Liver (tissue), 9 donors: ENCODE data around the gene MEF2D. TPM values are rescaled to one million over a fixed set of nuclear protein-coding genes. Genes with fewer than 3 reads are reported as not detected.

Source experiments
- DNase-seq: peaks from one replicate; pipeline ENCODE4 v3.0.0-alpha.2; 2017; ENCODE audit warnings: low spot score
- H3K27ac ChIP-seq, 2 donors: one replicate each; pipeline ENCODE4 v1.7.0; 2013; ENCODE audit warnings: inconsistent platforms in 2 of 2, low read length in 2 of 2, control low read depth in 1 of 2, low read depth in 1 of 2, mild to moderate bottlenecking in 1 of 2
- H3K27me3 ChIP-seq, 4 donors: one replicate each; pipeline versions ENCODE4 v1.6.1 to v1.7.0; 2013; ENCODE audit warnings: low read length in 3 of 4, inconsistent platforms in 1 of 4, mild to moderate bottlenecking in 1 of 4, moderate library complexity in 1 of 4; ENCODE audit not compliant: control insufficient read depth in 4 of 4, insufficient read depth in 4 of 4
- H3K36me3 ChIP-seq, 4 donors: one replicate each; pipeline versions ENCODE4 v1.6.1 to v1.7.0; 2013; ENCODE audit warnings: low read length in 3 of 4, mild to moderate bottlenecking in 3 of 4, low read depth in 1 of 4, moderate library complexity in 1 of 4; ENCODE audit not compliant: control insufficient read depth in 4 of 4, insufficient read depth in 3 of 4
- H3K4me1 ChIP-seq, 4 donors: one replicate each; pipeline versions ENCODE4 v1.6.1 to v1.7.0; 2013; ENCODE audit warnings: low read length in 3 of 4, mild to moderate bottlenecking in 3 of 4, moderate library complexity in 1 of 4; ENCODE audit not compliant: control insufficient read depth in 4 of 4, insufficient read depth in 4 of 4
- H3K4me3 ChIP-seq, 3 donors: one replicate each; pipeline versions ENCODE4 v1.6.1 to v1.7.0; 2013; ENCODE audit warnings: low read length in 3 of 3, control low read depth in 1 of 3, low read depth in 1 of 3, mild to moderate bottlenecking in 1 of 3
- H3K9ac ChIP-seq, 2 donors: one replicate each; pipeline ENCODE4 v1.7.0; 2013; ENCODE audit warnings: low read length in 2 of 2, mild to moderate bottlenecking in 2 of 2, moderate library complexity in 2 of 2, control low read depth in 1 of 2, low read depth in 1 of 2
- H3K9me3 ChIP-seq, 4 donors: one replicate each; pipeline versions ENCODE4 v1.6.1 to v1.7.0; 2013; ENCODE audit warnings: low read length in 3 of 4; ENCODE audit not compliant: control insufficient read depth in 4 of 4
- ATF3 ChIP-seq: IDR thresholded peaks from 2 replicates; pipeline ENCODE4 v1.6.1; 2016; ENCODE audit warnings: antibody characterized with exemption
- CTCF ChIP-seq: fragments of 150-350 bp; IDR thresholded peaks from 2 replicates; pipeline ENCODE4 v1.5.1; 2017; ENCODE audit warnings: improper control_type of control experiment, low read depth, low read length; ENCODE audit not compliant: missing input control
- EGR1 ChIP-seq, 2 donors: IDR thresholded peaks; 2 replicates each; pipeline ENCODE4 v1.6.1; 2016 to 2018; ENCODE audit warnings: antibody characterized with exemption in 2 of 2, low read depth in 2 of 2
- FOXA1 ChIP-seq: IDR thresholded peaks from 2 replicates; pipeline ENCODE4 v1.6.1; 2016; ENCODE audit warnings: antibody characterized with exemption
- FOXA2 ChIP-seq: IDR thresholded peaks from 2 replicates; pipeline ENCODE4 v1.6.1; 2016; ENCODE audit warnings: antibody characterized with exemption
- GABPA ChIP-seq, 2 donors: IDR thresholded peaks in 1 of 2; conservative IDR thresholded peaks in 1 of 2; 2 replicates each; pipeline ENCODE4 v1.6.1; 2016; ENCODE audit warnings: antibody characterized with exemption in 2 of 2, mild to moderate bottlenecking in 1 of 2, moderate library complexity in 1 of 2
- HNF4A ChIP-seq, 2 donors: conservative IDR thresholded peaks; 2 replicates each; pipeline ENCODE4 v1.6.1; 2016; ENCODE audit warnings: antibody characterized with exemption in 2 of 2, mild to moderate bottlenecking in 2 of 2
- HNF4G ChIP-seq: IDR thresholded peaks from 2 replicates; pipeline ENCODE4 v1.6.1; 2016; ENCODE audit warnings: antibody characterized with exemption
- JUND ChIP-seq, 2 donors: IDR thresholded peaks; 2 replicates each; pipeline ENCODE4 v1.6.1; 2016; ENCODE audit warnings: antibody characterized with exemption in 2 of 2
- MAX ChIP-seq: IDR thresholded peaks from 2 replicates; pipeline ENCODE4 v1.6.1; 2016; ENCODE audit warnings: antibody characterized with exemption
- NR2F2 ChIP-seq: IDR thresholded peaks from 2 replicates; pipeline ENCODE4 v1.6.1; 2016; ENCODE audit warnings: antibody characterized with exemption
- RAD21 ChIP-seq, 2 donors: IDR thresholded peaks; 2 replicates each; pipeline ENCODE4 v1.6.1; 2016; ENCODE audit warnings: antibody characterized with exemption in 2 of 2, mild to moderate bottlenecking in 2 of 2
- REST ChIP-seq: IDR thresholded peaks from 2 replicates; pipeline ENCODE4 v1.6.1; 2016; ENCODE audit warnings: antibody characterized with exemption, mild to moderate bottlenecking
- RXRA ChIP-seq, 2 donors: IDR thresholded peaks; 2 replicates each; pipeline ENCODE4 v1.6.1; 2017 to 2018; ENCODE audit warnings: antibody characterized with exemption in 2 of 2, mild to moderate bottlenecking in 1 of 2
- SP1 ChIP-seq: IDR thresholded peaks from 2 replicates; pipeline ENCODE4 v1.6.1; 2018; ENCODE audit warnings: antibody characterized with exemption, mild to moderate bottlenecking
- TAF1 ChIP-seq: conservative IDR thresholded peaks from 2 replicates; pipeline ENCODE4 v1.6.1; 2016; ENCODE audit warnings: antibody characterized with exemption, mild to moderate bottlenecking
- YY1 ChIP-seq: IDR thresholded peaks from 2 replicates; pipeline ENCODE4 v1.6.1; 2016; ENCODE audit warnings: antibody characterized with exemption, mild to moderate bottlenecking
- ZBTB33 ChIP-seq: IDR thresholded peaks from 2 replicates; pipeline ENCODE4 v1.6.1; 2016; ENCODE audit warnings: antibody characterized with exemption
- WGBS: extraction: QIAGEN DNeasy Blood & Tissue Kit; methylation state at CpG from one replicate; pipeline ENCODE4 v1.1.7; 2013; 5-methylcytosine and 5-hydroxymethylcytosine counted together
- polyA plus RNA-seq, 2 donors: library from polyadenylated mRNA; stranded (reverse) in 1 of 2; unstranded in 1 of 2; fragments of 200-250 nt in 1 of 2; fragments of >200 nt in 1 of 2; fragmentation: Nextera tagmentation in 1 of 2; extraction: Ambion mirVana in 1 of 2; gene quantifications; one replicate each; pipeline versions ENCODE4 v1.2.1 to v1.2.3, GENCODE V29; 2013 to 2015
- total RNA-seq, 2 donors: library from RNA; depleted of rRNA; stranded (reverse); fragments of >200 nt; gene quantifications; one replicate each; pipeline ENCODE4 v1.2.3, GENCODE V29; 2014
- donor health status: healthy.
- donor health status: healthy.
- donor health status: healthy.
- donor health status: healthy.
- donor health status: healthy.

Gene MEF2D
- total and polyA plus RNA-seq, 4 donors, result 3.4 to 7.6 (median 5.5) TPM

GRCh38 chr1:156543066-156543465 lies 42.5 kb upstream of the MEF2D start:
- Histone ChIP-seq H3K4me3 (no peak overlapping the region), H3K9ac (no peak overlapping the region), H3K27ac (no peak overlapping the region), H3K36me3 (peaks cover 0 to 2% (median 0%) of the 10 kb centered on the region in 4 donors), H3K4me1 (no peaks in the 10 kb centered on the region), H3K27me3 (no peaks in the 10 kb centered on the region), H3K9me3 (no peaks in the 10 kb centered on the region)
- no peak for DNase-seq
- TF ChIP-seq MAX, result no peak
- TF ChIP-seq YY1, result no peak
- no peak for TF ChIP-seq FOXA2
- TF ChIP-seq GABPA (IDR thresholded peaks at IDR 0.05 in 1 of 2, conservative IDR thresholded peaks at IDR 0.05 in 1 of 2), result no peak
- TF ChIP-seq RXRA (IDR thresholded peaks at IDR 0.05), result no peak
- no peak for TF ChIP-seq EGR1 (IDR thresholded peaks at IDR 0.05; ENCODE audit: low read depth in 2 of 2)
- TF ChIP-seq REST, result no peak
- no peak for TF ChIP-seq ATF3
- no peak for TF ChIP-seq CTCF
- WGBS, result 88% methylated on average over 1 of the region's 1 CpG

GRCh38 chr1:156540955-156541354 lies 40.4 kb upstream of the MEF2D start:
- 74% methylated on average over 2 of the region's 2 CpGs for WGBS
- Histone ChIP-seq H3K4me1 (no peaks in the 10 kb centered on the region), H3K36me3 (peaks cover 0 to 2% (median 0%) of the 10 kb centered on the region in 4 donors), H3K27me3 (no peaks in the 10 kb centered on the region), H3K9ac (no peak overlapping the region), H3K27ac (no peak overlapping the region), H3K9me3 (no peaks in the 10 kb centered on the region), H3K4me3 (no peak overlapping the region)
- DNase-seq, result no peak
- TF ChIP-seq HNF4G, result no peak
- TF ChIP-seq REST, result no peak
- no peak for TF ChIP-seq FOXA2
- no peak for TF ChIP-seq HNF4A (conservative IDR thresholded peaks at IDR 0.05)
- TF ChIP-seq JUND (IDR thresholded peaks at IDR 0.05), result no peak
- TF ChIP-seq EGR1 (IDR thresholded peaks at IDR 0.05; ENCODE audit: low read depth in 2 of 2), result no peak
- no peak for TF ChIP-seq MAX
- no peak for TF ChIP-seq RAD21 (IDR thresholded peaks at IDR 0.05)
- no peak for TF ChIP-seq TAF1
- no peak for TF ChIP-seq ZBTB33
- TF ChIP-seq ATF3, result no peak
- TF ChIP-seq YY1, result no peak
- TF ChIP-seq NR2F2, result no peak
- no peak for TF ChIP-seq GABPA (IDR thresholded peaks at IDR 0.05 in 1 of 2, conservative IDR thresholded peaks at IDR 0.05 in 1 of 2)
- no peak for TF ChIP-seq SP1
- TF ChIP-seq FOXA1, result no peak
